OCI-LY7 (cell line): ENCODE results near the gene NOTCH4. TPM values are rescaled to one million over a fixed set of nuclear protein-coding genes. Genes with fewer than 3 reads are reported as not detected.

Source experiments
- BruUV-seq: library from RNA; stranded (reverse); fragments of 400-500 nt; replicated peaks from 2 replicates; lab custom pipeline; 2021; lab: Mats Ljungman, UMichigan
- CTCF ChIA-PET: fragments of 300-600 bp; sonication (Branson Sonifier 250); formaldehyde crosslinking; loops from one replicate; lab custom pipeline; 2022; ENCODE audit warnings: antibody characterized with exemption; ENCODE audit not compliant: unreplicated experiment; lab: Charles Lee
- POLR2A ChIA-PET: fragments of 300-600 bp; sonication (Branson Sonifier 250); formaldehyde crosslinking; loops from one replicate; lab custom pipeline; 2022; ENCODE audit warnings: antibody characterized with exemption; lab: Charles Lee
- DNase-seq: peaks from one replicate; pipeline ENCODE4 v3.0.0-alpha.2; 2015; ENCODE audit warnings: low spot score
- H2AFZ ChIP-seq: fragments of 200-600 bp; sonication (generic), shearing (Covaris generic); 2 replicates; pipeline ENCODE4 v1.6.1; 2014; ENCODE audit warnings: mild to moderate bottlenecking, antibody characterized with exemption, low read length, moderate library complexity
- H3K27ac ChIP-seq: fragments of 200-600 bp; sonication (generic); 2 replicates; pipeline ENCODE4 v1.5.1; 2014; ENCODE audit warnings: mixed run types, low read depth, mild to moderate bottlenecking, moderate library complexity, low read length, inconsistent platforms; ENCODE audit not compliant: poor library complexity, severe bottlenecking
- H3K36me3 ChIP-seq: fragments of 200-600 bp; sonication (generic); 2 replicates; pipeline ENCODE4 v1.6.1; 2014; ENCODE audit warnings: mild to moderate bottlenecking, antibody characterized with exemption, low read length, moderate library complexity, mixed read lengths; ENCODE audit not compliant: insufficient read depth
- H3K4me1 ChIP-seq: fragments of 200-600 bp; sonication (generic); 2 replicates; pipeline ENCODE4 v1.5.1; 2014; ENCODE audit warnings: mild to moderate bottlenecking, low read length; ENCODE audit not compliant: insufficient read depth, poor library complexity, severe bottlenecking
- H3K4me2 ChIP-seq: fragments of 200-600 bp; sonication (generic); 2 replicates; pipeline ENCODE4 v1.6.1; 2014; ENCODE audit warnings: mild to moderate bottlenecking, low read length
- H3K4me3 ChIP-seq: fragments of 200-600 bp; sonication (generic); 2 replicates; pipeline ENCODE4 v1.5.1; 2014; ENCODE audit warnings: mild to moderate bottlenecking, low read depth, low read length; ENCODE audit not compliant: poor library complexity, severe bottlenecking
- H3K79me2 ChIP-seq: fragments of 200-600 bp; sonication (generic); 2 replicates; pipeline ENCODE4 v1.6.1; 2016; ENCODE audit warnings: low read depth, mild to moderate bottlenecking, low read length, moderate library complexity, mixed read lengths; ENCODE audit not compliant: insufficient read depth
- H3K9me2 ChIP-seq: fragments of 200-600 bp; sonication (generic); 2 replicates; pipeline ENCODE4 v1.6.1; 2016; ENCODE audit warnings: mild to moderate bottlenecking, low read length, mixed read lengths; ENCODE audit not compliant: insufficient read depth
- H3K9me3 ChIP-seq: fragments of 200-600 bp; sonication (generic); 2 replicates; pipeline ENCODE4 v1.6.1; 2014; ENCODE audit warnings: mild to moderate bottlenecking, mixed run types, low read length, mixed read lengths
- H4K20me1 ChIP-seq: fragments of 200-600 bp; sonication (generic); 2 replicates; pipeline ENCODE4 v1.6.1; 2014; ENCODE audit warnings: mild to moderate bottlenecking, antibody characterized with exemption, low read length, moderate library complexity, mixed read lengths; ENCODE audit not compliant: insufficient read depth
- EZH2phosphoT487 ChIP-seq: fragments of 200-600 bp; sonication (generic); IDR thresholded peaks from 2 replicates; pipeline ENCODE4 v1.6.1; 2018; ENCODE audit warnings: low read depth, borderline replicate concordance, mild to moderate bottlenecking, mixed run types, antibody characterized with exemption, low read length, moderate library complexity, mixed read lengths
- intact Hi-C: fragments of 100-400 bp; cut with micrococcal nuclease; formaldehyde crosslinking; loops from one replicate; pipeline ENCODE4 v1.10.0; 2022; ENCODE audit not compliant: unreplicated experiment
- total RNA-seq, 2 experiments: library from RNA; depleted of rRNA in 1 of 2; stranded (reverse); fragments of >200 nt in 1 of 2; shearing (Covaris generic) in 1 of 2; gene quantifications; 2 replicates each; pipeline ENCODE4 v1.2.3, GENCODE V29; 2014 to 2022
- TF ChIP-seq, protein P1 (sequence below): fragments of 200-600 bp; sonication (generic); conservative IDR thresholded peaks from 2 replicates; pipeline ENCODE4 v1.5.1; 2014; ENCODE audit warnings: mild to moderate bottlenecking, antibody characterized with exemption, low read length, moderate library complexity, mixed read lengths

Gene NOTCH4
- total RNA-seq, 2 experiments from 2014 or later: 1.4 to 2.4 TPM

DNA sequence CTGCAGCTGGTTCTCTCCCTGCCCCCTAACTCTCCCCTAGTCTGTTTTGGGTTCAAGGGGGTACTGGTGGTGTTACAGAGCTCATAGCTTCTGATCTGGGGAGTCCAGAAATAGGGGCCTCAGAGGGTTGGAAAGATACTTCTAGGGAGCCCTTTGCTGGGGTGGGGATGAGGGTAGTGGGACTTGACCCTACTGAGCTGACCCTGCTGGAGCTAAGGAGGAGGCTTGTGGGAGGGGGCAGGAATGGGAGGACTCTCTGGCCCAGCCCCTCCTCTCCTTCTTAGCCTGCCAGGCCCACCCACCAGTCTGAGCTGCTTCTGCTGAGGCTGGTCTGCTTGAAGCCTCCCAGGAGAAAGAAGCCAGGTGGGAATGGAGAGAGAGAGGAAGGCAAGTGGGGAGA is 59.6 kb downstream of the NOTCH4 start, which contains the start of gene EGFL8:
Gene EGFL8, plus strand, starts transcription at position 301 of the 400 bp plus-strand sequence. CDS start 1,571 bp downstream, outside the sequence.
- DNase-seq: no peak
- Histone ChIP-seq H3K4me3 (no peak within 1 kb of the TSS), H3K36me3 (peaks cover 53% of the 10 kb centered on the region), H3K4me1 (peaks cover 10% of the 10 kb centered on the region), H3K9me3 (no peaks in the 10 kb centered on the region), H3K27ac (no peak within 1 kb of the TSS), H4K20me1 (no peaks in the 10 kb centered on the region), H3K79me2 (no peaks in the 10 kb centered on the region), H3K4me2 (no peak within 1 kb of the TSS), H2AFZ (no peak within 1 kb of the TSS), H3K9me2 (no peaks in the 10 kb centered on the region)
- POLR2A ChIA-PET: interaction anchor here (0.5 to 0.6 kb wide), 2 partner anchors 21 to 512 kb away, joined by 3 read pairs; partner anchors contain the start of gene BAG6
- TF ChIP-seq, protein P1, sequence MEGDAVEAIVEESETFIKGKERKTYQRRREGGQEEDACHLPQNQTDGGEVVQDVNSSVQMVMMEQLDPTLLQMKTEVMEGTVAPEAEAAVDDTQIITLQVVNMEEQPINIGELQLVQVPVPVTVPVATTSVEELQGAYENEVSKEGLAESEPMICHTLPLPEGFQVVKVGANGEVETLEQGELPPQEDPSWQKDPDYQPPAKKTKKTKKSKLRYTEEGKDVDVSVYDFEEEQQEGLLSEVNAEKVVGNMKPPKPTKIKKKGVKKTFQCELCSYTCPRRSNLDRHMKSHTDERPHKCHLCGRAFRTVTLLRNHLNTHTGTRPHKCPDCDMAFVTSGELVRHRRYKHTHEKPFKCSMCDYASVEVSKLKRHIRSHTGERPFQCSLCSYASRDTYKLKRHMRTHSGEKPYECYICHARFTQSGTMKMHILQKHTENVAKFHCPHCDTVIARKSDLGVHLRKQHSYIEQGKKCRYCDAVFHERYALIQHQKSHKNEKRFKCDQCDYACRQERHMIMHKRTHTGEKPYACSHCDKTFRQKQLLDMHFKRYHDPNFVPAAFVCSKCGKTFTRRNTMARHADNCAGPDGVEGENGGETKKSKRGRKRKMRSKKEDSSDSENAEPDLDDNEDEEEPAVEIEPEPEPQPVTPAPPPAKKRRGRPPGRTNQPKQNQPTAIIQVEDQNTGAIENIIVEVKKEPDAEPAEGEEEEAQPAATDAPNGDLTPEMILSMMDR: no peak
- TF ChIP-seq EZH2phosphoT487: no peak
- CTCF ChIA-PET: no interaction called here
- no TSS peak for BruUV-seq
- intact Hi-C loops: no loop called here

DNA sequence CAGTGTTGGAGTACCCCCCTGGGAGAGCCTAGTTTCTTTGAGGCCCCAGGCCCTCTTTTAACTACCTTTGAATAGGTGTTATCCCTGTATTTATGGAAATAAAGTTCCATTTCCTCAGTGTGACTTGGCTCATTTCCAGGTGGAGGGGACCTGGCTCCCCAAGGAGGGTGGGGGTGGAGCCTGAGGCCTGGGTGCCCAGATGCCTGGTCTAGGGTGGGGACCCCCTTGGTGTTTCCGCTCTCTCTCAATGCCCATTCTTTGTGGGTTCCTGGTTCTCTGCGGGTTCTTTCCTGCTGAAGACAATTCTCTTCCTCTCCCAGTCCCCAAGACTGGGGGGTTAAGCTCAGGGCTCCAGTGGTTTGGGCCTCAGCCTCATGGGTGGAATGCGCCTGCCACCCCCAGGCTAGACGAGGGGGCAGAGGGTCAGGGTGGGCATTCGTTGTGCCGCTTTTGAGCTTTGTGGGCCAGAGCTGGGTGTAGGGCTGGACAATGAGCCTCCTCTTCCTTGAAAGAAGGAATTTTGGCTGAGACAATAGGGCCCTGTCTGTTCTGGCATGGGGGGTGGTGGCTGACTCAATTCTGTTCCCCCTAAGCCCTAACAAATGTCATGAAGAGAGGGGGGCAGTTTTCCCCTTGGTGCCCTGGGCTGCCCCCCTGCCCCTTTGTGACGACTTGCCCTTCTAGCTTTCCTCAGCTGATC is 60.2 kb downstream of the NOTCH4 start:
- H3K36me3 ChIP-seq: peaks cover 52% of the 10 kb centered on the region
- H3K4me3 ChIP-seq: no peak overlapping the region
- TF ChIP-seq, protein P1: no peak
- no peak for TF ChIP-seq EZH2phosphoT487
- CTCF ChIA-PET: no interaction called here
- POLR2A ChIA-PET: interaction anchor here (0.5 to 0.6 kb wide), 2 partner anchors 20 to 511 kb away, joined by 3 read pairs; partner anchors contain the start of gene BAG6
- no peaks in the 10 kb centered on the region for H3K9me2 ChIP-seq
- no peaks in the 10 kb centered on the region for H3K79me2 ChIP-seq
- intact Hi-C loops: no loop called here
- H2AFZ ChIP-seq: no peak overlapping the region
- no peak overlapping the region for H3K27ac ChIP-seq
- H3K9me3 ChIP-seq: no peaks in the 10 kb centered on the region
- no peak for DNase-seq
- no peaks in the 10 kb centered on the region for H4K20me1 ChIP-seq
- H3K4me2 ChIP-seq: no peak overlapping the region
- no TSS peak for BruUV-seq
- peaks cover 10% of the 10 kb centered on the region for H3K4me1 ChIP-seq

DNA sequence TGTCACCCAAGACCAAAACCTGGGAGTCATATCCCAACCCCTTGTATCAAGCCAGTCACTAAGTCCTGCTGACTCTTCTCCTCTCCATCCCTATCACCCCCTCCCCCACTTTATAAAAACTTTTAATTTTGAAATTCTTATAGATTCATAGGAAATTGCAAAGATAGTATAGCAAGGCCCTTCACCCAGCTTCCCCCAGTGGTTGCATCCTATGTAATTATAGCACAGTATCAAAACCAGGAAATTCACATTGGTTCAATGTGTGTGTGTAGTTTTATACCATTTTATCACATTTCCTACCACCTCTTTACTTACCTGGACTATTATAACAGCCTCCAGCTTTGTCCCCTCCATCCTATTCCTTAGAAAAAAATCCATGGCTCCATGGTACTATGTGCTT is 65.8 kb downstream of the NOTCH4 start:
- Histone ChIP-seq H3K79me2 (no peaks in the 10 kb centered on the region; the same call in 1 of the 2 replicates), H4K20me1 (no peaks in the 10 kb centered on the region), H3K4me1 (peaks cover 18% of the 10 kb centered on the region), H3K36me3 (peaks cover 52% of the 10 kb centered on the region), H3K4me3 (no peak overlapping the region), H3K4me2 (no peak overlapping the region), H3K9me2 (no peaks in the 10 kb centered on the region), H2AFZ (no peak overlapping the region), H3K27ac (no peak overlapping the region), H3K9me3 (no peaks in the 10 kb centered on the region)
- TF ChIP-seq, protein P1: no peak
- no peak for TF ChIP-seq EZH2phosphoT487
- no peak for DNase-seq
- CTCF ChIA-PET: no interaction called here
- POLR2A ChIA-PET: no interaction called here
- no TSS peak for BruUV-seq
- intact Hi-C loops: no loop called here
